Astrocyte of the hippocampus (primary cell): ENCODE data around the gene SNX5.
A peak's percentile ranks its signal among the peaks of the same experiment; 100 is the strongest.

ENCODE experiments used
- DNase-seq: peaks from one replicate; pipeline ENCODE4 v3.0.0; 2011; ENCODE audit warnings: low read depth, low spot score

SNX5 gene

GRCh38 chr20:17968366-17969277 is at the start of gene SNX5, which contains the start of gene MGME1:
Gene SNX5, minus strand, starts transcription at chr20:17968794. Its CDS starts 369 bp downstream, at chr20:17968425.
Gene MGME1, plus strand, starts transcription at chr20:17969018. Its CDS starts 842 bp downstream, at chr20:17969860.
- peak; percentile 100 for DNase-seq

GRCh38 chr20:18018100-18018499 is 49.5 kb upstream of the SNX5 start:
- DNase-seq, result no peak

GRCh38 chr20:18016772-18017171 is 48.2 kb upstream of the SNX5 start:
- DNase-seq, result no peak

GRCh38 chr20:18014411-18014810 is 45.8 kb upstream of the SNX5 start:
- DNase-seq, result no peak

- no peak for DNase-seq
Measured at GRCh38 chr20:18012901-18013300, 44.3 kb upstream of the SNX5 start.

- no peak for DNase-seq
Measured at GRCh38 chr20:18011951-18012645, 43.5 kb upstream of the SNX5 start.

GRCh38 chr20:18011482-18011881 is 42.9 kb upstream of the SNX5 start:
- no peak for DNase-seq

- no peak for DNase-seq
Measured at GRCh38 chr20:18009116-18009515, 40.5 kb upstream of the SNX5 start.

- peak; percentile 32 for DNase-seq
Measured at GRCh38 chr20:18007534-18008292, 39.1 kb upstream of the SNX5 start.

- DNase-seq, result no peak
Measured at GRCh38 chr20:18006684-18007083, 38.1 kb upstream of the SNX5 start.

- no peak for DNase-seq
Measured at GRCh38 chr20:18005990-18006364, 37.4 kb upstream of the SNX5 start.

GRCh38 chr20:18005170-18005989 is 36.8 kb upstream of the SNX5 start:
- no peak for DNase-seq

GRCh38 chr20:18004384-18005031 is 35.9 kb upstream of the SNX5 start:
- DNase-seq, result peak; percentile 10

- DNase-seq, result no peak
Measured at GRCh38 chr20:18003897-18004296, 35.3 kb upstream of the SNX5 start.

- DNase-seq, result peak; percentile 88
Measured at GRCh38 chr20:18001131-18001921, 32.7 kb upstream of the SNX5 start.

GRCh38 chr20:17999566-17999965 is 31.0 kb upstream of the SNX5 start:
- no peak for DNase-seq

GRCh38 chr20:17998446-17998845 is 29.9 kb upstream of the SNX5 start:
- DNase-seq, result no peak

- DNase-seq, result peak; percentile 80
Measured at GRCh38 chr20:17995967-17996819, 27.6 kb upstream of the SNX5 start.

GRCh38 chr20:17993546-17993945 is 25.0 kb upstream of the SNX5 start:
- no peak for DNase-seq
